Omental fat pad (tissue), 4 donors: ENCODE data around the gene LENG9. TPM values are rescaled to one million over a fixed set of nuclear protein-coding genes. Genes with fewer than 3 reads are reported as not detected.
"Not testable (repeated sequence)": the region's sequence is repeated elsewhere in the genome, so short reads cannot be mapped to it uniquely, and the experiment has no call there.

Experiments used
- ATAC-seq: fragments of 150-250 bp; one replicate; pipeline ENCODE4 v1.9.1; 2016; ENCODE audit warnings: mild to moderate bottlenecking, moderate library complexity; ENCODE audit not compliant: low FRiP score
- DNase-seq: peaks from one replicate; pipeline ENCODE4 v3.0.0-alpha.2; 2019; ENCODE audit warnings: low spot score
- total RNA-seq, 4 donors: library from RNA; depleted of rRNA; stranded (reverse); fragments of >200 nt; gene quantifications; one replicate each; pipeline ENCODE4 v1.1.0, GENCODE V29; 2016
- TF ChIP-seq, protein P1 (sequence below), 3 donors: fragments of 450-650 bp; IDR thresholded peaks; one replicate each; pipeline ENCODE4 v1.5.1; 2016 to 2017; ENCODE audit warnings: antibody characterized with exemption in 3 of 3, mild to moderate bottlenecking in 3 of 3, moderate library complexity in 2 of 3

The LENG9 gene
- total RNA-seq, 4 donors from 2014 or later = 6.6 to 9.1 (median 7.8) TPM

DNA sequence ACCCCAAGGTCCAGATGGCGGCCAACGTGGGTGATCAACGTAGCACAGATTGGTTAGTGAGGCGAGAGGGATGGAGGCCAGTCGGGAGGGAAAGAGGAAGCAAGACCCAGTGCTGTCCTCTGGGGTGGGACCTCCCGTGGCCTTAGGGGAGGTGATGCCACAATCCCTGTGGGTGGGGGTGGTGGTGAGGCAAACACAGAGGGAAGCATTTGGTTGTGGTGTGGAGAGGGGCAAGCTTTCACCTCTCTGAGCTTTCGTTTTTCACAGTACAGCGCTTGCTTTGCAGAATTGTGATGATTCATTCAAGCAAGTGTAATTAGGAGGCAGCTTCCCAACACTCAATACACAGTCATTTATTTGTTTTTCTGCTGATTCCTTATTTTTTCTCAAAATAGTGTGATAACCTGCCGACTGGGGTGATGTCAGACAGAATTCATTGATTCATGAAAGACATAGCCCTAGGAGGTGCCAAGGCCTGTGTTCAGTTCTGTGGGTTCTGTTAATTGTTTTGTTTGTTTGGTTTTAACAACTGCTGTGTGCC lies 12.2 kb downstream of the LENG9 start:
- DNase-seq (no peak), ATAC-seq (no peak)
- TF ChIP-seq, protein P1, sequence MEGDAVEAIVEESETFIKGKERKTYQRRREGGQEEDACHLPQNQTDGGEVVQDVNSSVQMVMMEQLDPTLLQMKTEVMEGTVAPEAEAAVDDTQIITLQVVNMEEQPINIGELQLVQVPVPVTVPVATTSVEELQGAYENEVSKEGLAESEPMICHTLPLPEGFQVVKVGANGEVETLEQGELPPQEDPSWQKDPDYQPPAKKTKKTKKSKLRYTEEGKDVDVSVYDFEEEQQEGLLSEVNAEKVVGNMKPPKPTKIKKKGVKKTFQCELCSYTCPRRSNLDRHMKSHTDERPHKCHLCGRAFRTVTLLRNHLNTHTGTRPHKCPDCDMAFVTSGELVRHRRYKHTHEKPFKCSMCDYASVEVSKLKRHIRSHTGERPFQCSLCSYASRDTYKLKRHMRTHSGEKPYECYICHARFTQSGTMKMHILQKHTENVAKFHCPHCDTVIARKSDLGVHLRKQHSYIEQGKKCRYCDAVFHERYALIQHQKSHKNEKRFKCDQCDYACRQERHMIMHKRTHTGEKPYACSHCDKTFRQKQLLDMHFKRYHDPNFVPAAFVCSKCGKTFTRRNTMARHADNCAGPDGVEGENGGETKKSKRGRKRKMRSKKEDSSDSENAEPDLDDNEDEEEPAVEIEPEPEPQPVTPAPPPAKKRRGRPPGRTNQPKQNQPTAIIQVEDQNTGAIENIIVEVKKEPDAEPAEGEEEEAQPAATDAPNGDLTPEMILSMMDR (IDR thresholded peaks at IDR 0.05) = no peak

DNA sequence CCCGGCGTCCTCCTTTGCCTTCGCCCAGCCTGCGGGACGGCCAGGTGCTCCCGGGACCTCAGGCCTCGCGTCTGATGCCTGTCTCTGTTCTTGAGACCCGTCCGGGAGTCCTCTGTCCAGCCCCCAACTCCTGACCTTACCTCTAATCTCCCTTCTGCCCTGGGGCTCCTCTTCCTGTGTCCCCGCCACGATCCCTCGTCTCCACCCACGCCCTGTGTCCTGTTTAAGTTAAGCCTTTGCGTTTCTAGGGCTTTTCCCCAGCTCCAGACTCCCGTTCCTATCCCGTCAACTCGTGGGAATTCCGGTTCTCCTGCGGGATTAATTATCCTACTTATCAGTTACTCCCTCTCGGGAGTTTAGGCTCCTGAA lies 13.9 kb downstream of the LENG9 start:
- ATAC-seq (no peak), DNase-seq (no peak)
- TF ChIP-seq, protein P1 (IDR thresholded peaks at IDR 0.05) = no peak

DNA sequence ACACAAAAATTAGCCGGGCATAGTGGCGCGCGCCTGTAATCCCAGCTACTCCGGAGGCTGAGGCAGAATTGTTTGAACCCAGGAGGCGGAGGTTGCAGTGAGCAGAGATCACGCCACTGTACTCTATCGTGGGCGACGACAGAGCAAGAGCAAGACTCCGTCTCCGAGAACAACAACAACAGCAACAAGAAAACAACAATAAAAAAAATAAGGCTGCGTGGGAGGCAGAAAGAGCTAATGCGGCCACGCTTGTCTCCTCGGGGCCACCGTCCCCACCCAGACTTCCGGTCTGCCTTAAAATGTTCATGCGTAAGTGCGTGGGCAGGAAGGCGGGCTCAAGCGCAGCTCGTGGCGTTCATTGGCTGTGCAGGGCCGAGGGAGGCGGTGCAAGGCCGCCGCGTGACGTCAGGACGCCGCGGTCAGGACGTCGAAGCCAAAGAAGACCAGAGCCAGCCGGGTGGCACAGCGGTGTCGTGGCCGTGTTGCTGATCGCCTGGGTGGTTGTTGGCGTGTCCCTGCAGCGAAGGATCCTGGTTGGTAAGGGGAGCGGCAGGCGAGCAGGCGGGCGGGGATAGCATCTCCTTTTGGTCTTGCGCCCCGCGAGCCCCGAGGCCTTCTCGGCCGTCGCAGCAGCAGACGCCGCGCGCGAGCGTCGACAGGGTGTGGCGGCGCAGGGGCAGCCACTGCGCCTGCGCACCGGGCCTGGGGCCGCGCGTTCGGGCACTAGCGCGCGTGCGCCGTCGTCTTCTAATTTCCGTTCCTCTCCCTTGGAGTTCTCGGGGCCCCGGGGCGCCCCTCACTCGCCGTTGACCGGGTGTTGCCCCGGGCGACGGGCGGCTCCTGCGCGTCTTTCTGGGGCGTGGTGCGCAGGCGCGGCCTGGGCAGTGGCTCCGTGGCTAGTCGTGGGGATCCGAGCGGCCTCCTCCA lies 14.5 kb downstream of the LENG9 start, which contains the start of gene LENG8:
TSS of gene LENG8 (plus strand) at position 426 of the 927 bp plus-strand sequence. CDS start 2,146 bp downstream, outside the sequence.
- DNase-seq (peak; percentile 90), ATAC-seq (peak; percentile 93)
- TF ChIP-seq, protein P1 (IDR thresholded peaks at IDR 0.05) = no peak

DNA sequence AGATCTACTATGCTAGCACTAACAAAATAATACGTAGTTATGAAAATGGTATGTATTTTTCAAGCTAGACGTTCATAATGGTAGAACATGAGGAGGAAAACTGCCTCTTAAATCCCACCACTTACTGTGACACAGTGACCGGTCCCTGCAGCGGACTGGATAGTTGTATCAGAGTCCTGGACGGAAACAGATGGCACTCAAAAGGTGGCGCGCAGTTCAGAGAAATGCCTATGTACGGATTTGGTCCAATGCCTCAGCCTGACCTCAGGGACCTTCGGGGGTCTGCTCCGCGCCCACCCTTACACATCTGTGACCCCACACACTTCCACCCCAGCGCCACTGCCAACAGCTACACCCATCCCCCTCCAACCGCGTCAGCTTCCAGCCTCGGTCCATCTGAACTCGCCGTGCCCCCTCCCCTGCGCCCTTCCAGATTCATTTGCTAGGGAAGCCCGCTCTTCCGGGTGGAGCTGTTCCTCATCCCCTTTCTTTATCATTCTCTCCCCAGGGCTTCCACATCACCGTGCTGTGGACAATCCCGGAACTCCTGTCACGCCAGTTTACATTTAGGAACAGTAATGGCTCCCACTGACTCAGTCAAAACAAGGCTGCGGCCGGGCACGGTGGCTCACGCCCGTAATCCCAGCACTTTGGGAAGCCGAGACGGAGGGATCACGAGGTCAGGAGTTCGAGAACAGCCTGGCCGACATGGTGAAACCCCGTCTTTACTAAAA lies 15.4 kb downstream of the LENG9 start:
- no peak for DNase-seq
- ATAC-seq = peak; percentile 29
- TF ChIP-seq, protein P1 (IDR thresholded peaks at IDR 0.05) = no peak

DNA sequence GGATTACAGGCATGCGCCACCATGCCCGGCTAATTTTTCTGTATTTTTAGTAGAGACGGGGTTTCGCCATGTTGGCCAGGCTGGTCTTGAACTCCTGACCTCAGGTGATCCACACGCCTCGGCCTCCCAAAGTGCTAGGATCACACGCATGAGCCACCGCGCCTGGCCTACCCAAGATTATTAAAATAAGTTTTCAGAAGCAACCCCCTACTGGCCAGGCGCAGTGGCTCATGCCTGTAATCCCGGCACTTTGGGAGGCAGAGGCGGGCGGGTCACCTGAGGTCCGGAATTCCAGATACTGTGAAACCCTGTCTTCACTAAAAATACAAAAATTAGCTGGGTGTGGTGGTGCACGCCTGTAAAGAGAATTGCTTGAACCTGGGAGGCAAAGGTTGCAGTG lies 17.2 kb downstream of the LENG9 start:
- ATAC-seq, DNase-seq: not testable (repeated sequence)

GRCh38 chr19:54444737-54445136 lies 18.8 kb downstream of the LENG9 start:
- TF ChIP-seq, protein P1 (IDR thresholded peaks at IDR 0.05) = no peak
- ATAC-seq (no peak), DNase-seq (no peak)

- TF ChIP-seq, protein P1 (IDR thresholded peaks at IDR 0.05) = no peak
- DNase-seq = no peak
- no peak for ATAC-seq
Observed at GRCh38 chr19:54440641-54441040, 22.9 kb downstream of the LENG9 start.
